ENCODE data around the gene KLHL2.

- no peak for TF ChIP-seq CTCF (IDR thresholded peaks at IDR 0.05)
- no peak for TF ChIP-seq EP300 (IDR thresholded peaks at IDR 0.05)
Observed at GRCh38 chr4:165288639-165289422, 81.5 kb downstream of the KLHL2 start.
